Neural progenitor cell (in vitro differentiated cells): ENCODE measurements around the gene LMAN1L. TPM values are rescaled to one million over a fixed set of nuclear protein-coding genes. Genes with fewer than 3 reads are reported as not detected.

Source experiments
- DNase-seq: peaks from one replicate; pipeline ENCODE4 v3.0.0-alpha.2; 2016; ENCODE audit warnings: low spot score
- H2AFZ ChIP-seq: fragments of 200-600 bp; sonication (generic); replicated peaks from 2 replicates; pipeline ENCODE4 v1.6.1; 2016; ENCODE audit warnings: antibody characterized with exemption
- H3F3A ChIP-seq: fragments of 200-600 bp; sonication (generic); 2 replicates; pipeline ENCODE4 v1.6.1; 2016; ENCODE audit warnings: antibody characterized with exemption, low read depth
- H3K27ac ChIP-seq: fragments of 200-600 bp; sonication (generic); 2 replicates; pipeline ENCODE4 v1.5.1; 2016; ENCODE audit warnings: mild to moderate bottlenecking
- H3K27me3 ChIP-seq: fragments of 200-600 bp; sonication (generic); 2 replicates; pipeline ENCODE4 v1.6.1; 2016; ENCODE audit warnings: mild to moderate bottlenecking, moderate library complexity
- H3K36me3 ChIP-seq: fragments of 200-600 bp; sonication (generic); 2 replicates; pipeline ENCODE4 v1.5.1; 2016
- H3K4me1 ChIP-seq: fragments of 200-600 bp; sonication (generic); 2 replicates; pipeline ENCODE4 v1.6.1; 2016; ENCODE audit warnings: mixed run types
- H3K4me2 ChIP-seq: fragments of 200-600 bp; sonication (generic); 2 replicates; pipeline ENCODE4 v1.6.1; 2016
- H3K4me3 ChIP-seq: fragments of 200-600 bp; sonication (generic); 2 replicates; pipeline ENCODE4 v1.5.1; 2016
- H3K79me2 ChIP-seq: fragments of 200-600 bp; sonication (generic); 2 replicates; pipeline ENCODE4 v1.6.1; 2016; ENCODE audit warnings: low read depth
- H3K9ac ChIP-seq: fragments of 200-600 bp; sonication (generic); 2 replicates; pipeline ENCODE4 v1.6.1; 2016
- H3K9me3 ChIP-seq: fragments of 200-600 bp; sonication (generic); 2 replicates; pipeline ENCODE4 v1.5.1; 2016; ENCODE audit warnings: low read depth
- H4K20me1 ChIP-seq: fragments of 200-600 bp; sonication (generic); 2 replicates; pipeline ENCODE4 v1.6.1; 2016; ENCODE audit warnings: low read depth
- H3K27ac Mint-ChIP-seq: 3 replicates; pipeline ENCODE4 v1.8.0; 2021; ENCODE audit warnings: mixed read lengths
- H3K27me3 Mint-ChIP-seq: 2 replicates; pipeline ENCODE4 v1.8.0; 2022; ENCODE audit warnings: low read depth, mild to moderate bottlenecking, inconsistent platforms, moderate library complexity, mixed read lengths; ENCODE audit not compliant: insufficient read depth
- H3K36me3 Mint-ChIP-seq: 3 replicates; pipeline ENCODE4 v1.8.0; 2021; ENCODE audit warnings: mixed read lengths
- H3K4me1 Mint-ChIP-seq: 3 replicates; pipeline ENCODE4 v1.8.0; 2021; ENCODE audit warnings: mixed read lengths
- H3K4me3 Mint-ChIP-seq: 3 replicates; pipeline ENCODE4 v1.8.0; 2021; ENCODE audit warnings: mild to moderate bottlenecking, moderate library complexity, mixed read lengths
- H3K9me3 Mint-ChIP-seq: 3 replicates; pipeline ENCODE4 v1.8.0; 2020; ENCODE audit warnings: mixed read lengths
- CTCF ChIP-seq: fragments of 200-600 bp; sonication (generic); IDR thresholded peaks from 2 replicates; pipeline ENCODE4 v1.5.1; 2017; ENCODE audit warnings: antibody characterized with exemption, mild to moderate bottlenecking
- EZH2 ChIP-seq: fragments of 200-600 bp; sonication (generic); IDR thresholded peaks from 2 replicates; pipeline ENCODE4 v1.6.1; 2017; ENCODE audit warnings: antibody characterized with exemption, mild to moderate bottlenecking, moderate library complexity
- EZH2phosphoT487 ChIP-seq: fragments of 200-600 bp; sonication (generic); IDR thresholded peaks from 2 replicates; pipeline ENCODE4 v1.6.1; 2017; ENCODE audit warnings: antibody characterized with exemption
- total RNA-seq: library from RNA; depleted of rRNA; stranded (reverse); fragments of >200 nt; gene quantifications from 2 replicates; pipeline ENCODE4 v1.2.3, GENCODE V29; 2015; ENCODE audit warnings: low replicate concordance

The LMAN1L gene
- total RNA-seq, 1 donor from 2014 or later: not detected

GRCh38 chr15:74786551-74787165, 26.0 kb upstream of the LMAN1L start:
- no peak for TF ChIP-seq EZH2phosphoT487
- no peak for TF ChIP-seq EZH2
- no peak for TF ChIP-seq CTCF
- peaks cover 85% of the 10 kb centered on the region for H3K79me2 ChIP-seq
- no peak overlapping the region for H2AFZ ChIP-seq
- Mint-ChIP-seq H3K4me1 (peaks cover 47% of the 10 kb centered on the region), H3K9me3 (no peaks in the 10 kb centered on the region), H3K4me3 (no peak overlapping the region), H3K27me3 (peaks cover 3% of the 10 kb centered on the region), H3K36me3 (peaks cover 2% of the 10 kb centered on the region), H3K27ac (no peak overlapping the region)
- DNase-seq: no peak
- peaks cover under 1% of the 10 kb centered on the region for H3K27me3 ChIP-seq
- no peaks in the 10 kb centered on the region for H3K36me3 ChIP-seq
- H3K4me2 ChIP-seq: no peak overlapping the region
- H3K4me3 ChIP-seq: no peak overlapping the region
- peaks cover 91% of the 10 kb centered on the region for H4K20me1 ChIP-seq
- H3K27ac ChIP-seq: no peak overlapping the region
- no peaks in the 10 kb centered on the region for H3K9me3 ChIP-seq
- peaks cover 24% of the 10 kb centered on the region for H3K4me1 ChIP-seq
- no peak overlapping the region for H3K9ac ChIP-seq
- H3F3A ChIP-seq: no peaks in the 10 kb centered on the region

GRCh38 chr15:74787251-74788041, 25.2 kb upstream of the LMAN1L start:
- peak overlapping the region; percentile 95 for H3K27ac Mint-ChIP-seq
- no peak overlapping the region for H2AFZ ChIP-seq
- peaks cover 91% of the 10 kb centered on the region for H3K79me2 ChIP-seq
- TF ChIP-seq EZH2: no peak
- no peak for TF ChIP-seq EZH2phosphoT487
- peak; percentile 67 for TF ChIP-seq CTCF
- H3K4me3 Mint-ChIP-seq: no peak overlapping the region
- H3K9ac ChIP-seq: no peak overlapping the region
- H3F3A ChIP-seq: no peaks in the 10 kb centered on the region
- no peak overlapping the region for H3K4me3 ChIP-seq
- H3K27me3 Mint-ChIP-seq: peaks cover 3% of the 10 kb centered on the region
- H3K4me1 ChIP-seq: peaks cover 24% of the 10 kb centered on the region
- peak; percentile 80 for DNase-seq
- H3K4me1 Mint-ChIP-seq: peaks cover 54% of the 10 kb centered on the region
- no peak overlapping the region for H3K27ac ChIP-seq
- H4K20me1 ChIP-seq: peaks cover 99% of the 10 kb centered on the region
- no peaks in the 10 kb centered on the region for H3K36me3 ChIP-seq
- H3K36me3 Mint-ChIP-seq: peaks cover 2% of the 10 kb centered on the region
- H3K9me3 ChIP-seq: no peaks in the 10 kb centered on the region
- H3K9me3 Mint-ChIP-seq: no peaks in the 10 kb centered on the region
- no peak overlapping the region for H3K4me2 ChIP-seq
- no peaks in the 10 kb centered on the region for H3K27me3 ChIP-seq

GRCh38 chr15:74788042-74788682, 24.5 kb upstream of the LMAN1L start:
- H3F3A ChIP-seq: no peaks in the 10 kb centered on the region
- no peak overlapping the region for H2AFZ ChIP-seq
- H3K9me3 Mint-ChIP-seq: no peaks in the 10 kb centered on the region
- no peak overlapping the region for H3K4me3 ChIP-seq
- H3K4me2 ChIP-seq: no peak overlapping the region
- no peak overlapping the region for H3K27ac ChIP-seq
- H3K27ac Mint-ChIP-seq: peak overlapping the region; percentile 95
- DNase-seq: no peak
- peaks cover 85% of the 10 kb centered on the region for H3K79me2 ChIP-seq
- peaks cover 3% of the 10 kb centered on the region for H3K27me3 Mint-ChIP-seq
- no peaks in the 10 kb centered on the region for H3K36me3 ChIP-seq
- peaks cover 2% of the 10 kb centered on the region for H3K36me3 Mint-ChIP-seq
- no peak overlapping the region for H3K9ac ChIP-seq
- no peaks in the 10 kb centered on the region for H3K27me3 ChIP-seq
- H3K9me3 ChIP-seq: no peaks in the 10 kb centered on the region
- peaks cover 100% of the 10 kb centered on the region for H4K20me1 ChIP-seq
- H3K4me1 ChIP-seq: peaks cover 24% of the 10 kb centered on the region
- TF ChIP-seq CTCF: no peak
- TF ChIP-seq EZH2phosphoT487: no peak
- TF ChIP-seq EZH2: no peak
- H3K4me1 Mint-ChIP-seq: peaks cover 56% of the 10 kb centered on the region
- no peak overlapping the region for H3K4me3 Mint-ChIP-seq
